GM23338 (cell line): ENCODE results near the gene COL6A3.

Experiments
- CREB1 ChIP-seq: fragments of 250-450 bp; sonication (Bioruptor Pico); IDR thresholded peaks from 2 replicates; pipeline ENCODE4 v1.5.0; 2020; ENCODE audit warnings: low read depth, mild to moderate bottlenecking, moderate library complexity
- CTCF ChIP-seq, 2 experiments: fragments of 200-600 bp in 1 of 2; sonication (generic) in 1 of 2; conservative IDR thresholded peaks; 2 replicates each; pipeline versions ENCODE4 v1.5.1 to v1.6.1; 2016 to 2017; ENCODE audit warnings: antibody characterized with exemption in 2 of 2, low read depth in 2 of 2, mild to moderate bottlenecking in 2 of 2, moderate library complexity in 1 of 2
- ETS1 ChIP-seq: IDR thresholded peaks from 2 replicates; pipeline ENCODE4 v1.6.1; 2016; ENCODE audit warnings: antibody characterized with exemption
- EZH2 ChIP-seq: fragments of 200-600 bp; sonication (generic); IDR thresholded peaks from one replicate; pipeline ENCODE4 v1.8.0; 2017; ENCODE audit warnings: antibody characterized with exemption, mild to moderate bottlenecking, low read depth; ENCODE audit not compliant: unreplicated experiment
- EZH2phosphoT487 ChIP-seq: fragments of 200-600 bp; sonication (generic); IDR thresholded peaks from one replicate; pipeline ENCODE4 v1.8.1; 2018; ENCODE audit warnings: antibody characterized with exemption; ENCODE audit not compliant: unreplicated experiment
- POLR2AphosphoS5 ChIP-seq: IDR thresholded peaks from 2 replicates; pipeline ENCODE4 v1.6.1; 2016; ENCODE audit warnings: antibody characterized with exemption, low read depth
- REST ChIP-seq: IDR thresholded peaks from one replicate; pipeline ENCODE4 v1.6.1; 2018; ENCODE audit warnings: antibody characterized with exemption; ENCODE audit not compliant: unreplicated experiment
- STAT1 ChIP-seq: IDR thresholded peaks from one replicate; pipeline ENCODE4 v1.6.1; 2016; ENCODE audit warnings: antibody characterized with exemption; ENCODE audit not compliant: unreplicated experiment

GRCh38 chr2:237280229-237280628, 133.7 kb downstream of the COL6A3 start:
- TF ChIP-seq STAT1 (no peak), CTCF (conservative IDR thresholded peaks at IDR 0.05; ENCODE audit: low read depth in 2 of 2) (no peak), CREB1 (CRISPR knock-in tag) (no peak), REST (no peak), EZH2 (no peak), EZH2phosphoT487 (no peak), POLR2AphosphoS5 (no peak), ETS1 (no peak)
